WTC11 (cell line): Measurements from ENCODE around the gene GCAT. TPM values are rescaled to one million over a fixed set of nuclear protein-coding genes. Genes with fewer than 3 reads are reported as not detected.
A peak's percentile ranks its signal among the peaks of the same experiment; 100 is the strongest.

Experiments
- ATAC-seq: fragments of 200-7000 bp; cut with Tn5 transposase; 2 replicates; pipeline ENCODE4 v1.10.0; 2021; ENCODE audit warnings: mild to moderate bottlenecking, moderate library complexity
- Bru-seq: library from RNA; stranded (reverse); fragments of 400-500 nt; gene quantifications from one replicate; lab custom pipeline; 2021; lab: Mats Ljungman, UMichigan
- CTCF ChIA-PET: fragments of 300-600 bp; sonication (Branson Sonifier 250); formaldehyde crosslinking; loops from one replicate; lab custom pipeline; 2021; ENCODE audit warnings: antibody characterized with exemption; lab: Charles Lee
- POLR2A ChIA-PET: fragments of 350-600 bp; sonication (Branson Sonifier 250); formaldehyde crosslinking; loops from one replicate; lab custom pipeline; 2021; ENCODE audit warnings: antibody characterized with exemption; lab: Charles Lee
- DNase-seq: peaks from one replicate; pipeline ENCODE4 v3.0.0; 2021; ENCODE audit warnings: low spot score
- H3K27ac Mint-ChIP-seq: 2 replicates; pipeline ENCODE4 v1.8.0; 2021; ENCODE audit warnings: mixed read lengths
- H3K27me3 Mint-ChIP-seq: 2 replicates; pipeline ENCODE4 v1.8.0; 2021; ENCODE audit warnings: low read depth, mild to moderate bottlenecking, moderate library complexity, mixed read lengths
- H3K36me3 Mint-ChIP-seq: 2 replicates; pipeline ENCODE4 v1.8.0; 2021; ENCODE audit warnings: mixed read lengths
- H3K4me1 Mint-ChIP-seq: 2 replicates; pipeline ENCODE4 v1.8.0; 2022; ENCODE audit warnings: mixed read lengths
- H3K4me3 Mint-ChIP-seq: 2 replicates; pipeline ENCODE4 v1.8.0; 2021; ENCODE audit warnings: mild to moderate bottlenecking, moderate library complexity, mixed read lengths
- H3K9me3 Mint-ChIP-seq: 2 replicates; pipeline ENCODE4 v1.8.0; 2021; ENCODE audit warnings: mixed read lengths
- CBFB ChIP-seq: sonication (generic); formaldehyde crosslinking; IDR thresholded peaks from 2 replicates; pipeline ENCODE4 v1.8.1; 2022; ENCODE audit warnings: mild to moderate bottlenecking, low read depth, missing genetic modification reagents
- ELF4 ChIP-seq: sonication (generic); formaldehyde crosslinking; IDR thresholded peaks from 2 replicates; pipeline ENCODE4 v1.8.1; 2022; ENCODE audit warnings: low read depth, mild to moderate bottlenecking, moderate library complexity, missing genetic modification reagents
- ESRRA ChIP-seq: sonication (generic); formaldehyde crosslinking; IDR thresholded peaks from 2 replicates; pipeline ENCODE4 v1.8.1; 2022; ENCODE audit warnings: mild to moderate bottlenecking, missing genetic modification reagents, borderline replicate concordance
- FOXK1 ChIP-seq: sonication (generic); formaldehyde crosslinking; IDR thresholded peaks from 2 replicates; pipeline ENCODE4 v1.8.0; 2022; ENCODE audit warnings: mild to moderate bottlenecking, moderate library complexity, missing genetic modification reagents
- FOXP1 ChIP-seq: sonication (generic); formaldehyde crosslinking; IDR thresholded peaks from 2 replicates; pipeline ENCODE4 v1.8.0; 2022; ENCODE audit warnings: missing genetic modification reagents, mild to moderate bottlenecking, moderate library complexity, borderline replicate concordance
- IRF2 ChIP-seq: sonication (generic); formaldehyde crosslinking; IDR thresholded peaks from 2 replicates; pipeline ENCODE4 v1.8.0; 2022; ENCODE audit warnings: low read depth, missing genetic modification reagents, borderline replicate concordance
- JUN ChIP-seq: sonication (generic); formaldehyde crosslinking; IDR thresholded peaks from 2 replicates; pipeline ENCODE4 v1.8.0; 2023; ENCODE audit warnings: mild to moderate bottlenecking, missing genetic modification reagents
- NR3C1 ChIP-seq: sonication (generic); formaldehyde crosslinking; conservative IDR thresholded peaks from 2 replicates; pipeline ENCODE4 v1.8.1; 2023; ENCODE audit warnings: low read depth, mild to moderate bottlenecking, missing genetic modification reagents
- PRRX2 ChIP-seq: fragments of 250-450 bp; sonication (Bioruptor Pico); IDR thresholded peaks from 2 replicates; pipeline ENCODE4 v1.8.0; 2021; ENCODE audit warnings: mild to moderate bottlenecking
- RELA ChIP-seq: sonication (generic); formaldehyde crosslinking; IDR thresholded peaks from 2 replicates; pipeline ENCODE4 v1.8.1; 2022; ENCODE audit warnings: missing genetic modification reagents, mild to moderate bottlenecking, borderline replicate concordance
- SP1 ChIP-seq: sonication (generic); formaldehyde crosslinking; conservative IDR thresholded peaks from 2 replicates; pipeline ENCODE4 v1.8.1; 2022; ENCODE audit warnings: missing genetic modification reagents
- TEAD4 ChIP-seq: sonication (generic); formaldehyde crosslinking; IDR thresholded peaks from 2 replicates; pipeline ENCODE4 v1.8.0; 2022; ENCODE audit warnings: mild to moderate bottlenecking, missing genetic modification reagents
- ZBTB21 ChIP-seq: sonication (generic); formaldehyde crosslinking; IDR thresholded peaks from 2 replicates; pipeline ENCODE4 v1.8.1; 2023; ENCODE audit warnings: mild to moderate bottlenecking, missing genetic modification reagents, borderline replicate concordance
- ZNF138 ChIP-seq: sonication (generic); formaldehyde crosslinking; conservative IDR thresholded peaks from 2 replicates; pipeline ENCODE4 v1.8.1; 2022; ENCODE audit warnings: mild to moderate bottlenecking, moderate library complexity, missing genetic modification reagents
- ZNF219 ChIP-seq: sonication (generic); formaldehyde crosslinking; IDR thresholded peaks from 2 replicates; pipeline ENCODE4 v1.8.0; 2023; ENCODE audit warnings: missing genetic modification reagents, mild to moderate bottlenecking, borderline replicate concordance
- ZNF232 ChIP-seq: sonication (generic); formaldehyde crosslinking; IDR thresholded peaks from 2 replicates; pipeline ENCODE4 v1.8.0; 2022; ENCODE audit warnings: mild to moderate bottlenecking, missing genetic modification reagents
- ZNF317 ChIP-seq: sonication (generic); formaldehyde crosslinking; IDR thresholded peaks from 2 replicates; pipeline ENCODE4 v1.8.1; 2023; ENCODE audit warnings: low read depth, mild to moderate bottlenecking, moderate library complexity, missing genetic modification reagents, borderline replicate concordance
- ZNF416 ChIP-seq: fragments of 250-450 bp; sonication (Bioruptor Pico); IDR thresholded peaks from 2 replicates; pipeline ENCODE4 v1.9.0; 2021; ENCODE audit warnings: mild to moderate bottlenecking, inconsistent platforms
- ZNF671 ChIP-seq: fragments of 250-450 bp; sonication (Bioruptor Pico); IDR thresholded peaks from 2 replicates; pipeline ENCODE4 v1.8.0; 2021; ENCODE audit warnings: mild to moderate bottlenecking
- long read RNA-seq, 3 experiments: library from RNA in 1 of 3; library from capped mRNA in 1 of 3; library from polyadenylated mRNA in 1 of 3; unstranded in 2 of 3; stranded (forward) in 1 of 3; transcript quantifications; one replicate each; pipeline ENCODE4 v2.0.0, GENCODE V29; 2021
- total RNA-seq: library from RNA; stranded (reverse); gene quantifications from 3 replicates; pipeline ENCODE4 v1.2.3, GENCODE V29; 2021
- TF ChIP-seq, protein P1 (sequence below): sonication (generic); formaldehyde crosslinking; IDR thresholded peaks from 2 replicates; pipeline ENCODE4 v1.8.1; 2023; ENCODE audit warnings: mild to moderate bottlenecking, missing genetic modification reagents, moderate library complexity
- TF ChIP-seq, protein P2 (sequence below): sonication (generic); formaldehyde crosslinking; IDR thresholded peaks from 2 replicates; pipeline ENCODE4 v1.8.1; 2022; ENCODE audit warnings: mild to moderate bottlenecking, missing genetic modification reagents, moderate library complexity, borderline replicate concordance
- TF ChIP-seq, protein P3 (sequence below): sonication (generic); formaldehyde crosslinking; IDR thresholded peaks from 2 replicates; pipeline ENCODE4 v1.8.1; 2023; ENCODE audit warnings: mild to moderate bottlenecking, missing genetic modification reagents, borderline replicate concordance
- TF ChIP-seq, protein P4 (sequence below): sonication (generic); formaldehyde crosslinking; IDR thresholded peaks from 2 replicates; pipeline ENCODE4 v1.8.1; 2023; ENCODE audit warnings: mild to moderate bottlenecking, moderate library complexity, missing genetic modification reagents
- TF ChIP-seq, protein P5 (sequence below): sonication (generic); formaldehyde crosslinking; IDR thresholded peaks from 2 replicates; pipeline ENCODE4 v1.8.0; 2022; ENCODE audit warnings: mild to moderate bottlenecking, missing genetic modification reagents
- TF ChIP-seq, protein P6 (sequence below): fragments of 250-450 bp; sonication (Bioruptor Pico); IDR thresholded peaks from 2 replicates; pipeline ENCODE4 v1.9.0; 2021; ENCODE audit warnings: mild to moderate bottlenecking
- TF ChIP-seq, protein P7 (sequence below): sonication (generic); formaldehyde crosslinking; IDR thresholded peaks from 2 replicates; pipeline ENCODE4 v1.8.1; 2022; ENCODE audit warnings: mild to moderate bottlenecking, moderate library complexity, missing genetic modification reagents

Gene GCAT
- 33.0 to 36.4 TPM (median 36.3 TPM) in 3 replicates for total RNA-seq
- Bru-seq, nascent RNA: percentile 55 among the genes with signal in this experiment
- long read RNA-seq, experiment 1, transcript GCAT-201 (9 exons, 1,497 nt): major isoform, 78 of 110 reads
- long read RNA-seq, experiment 1, partial matches to known transcripts: 5 of 110 reads
- long read RNA-seq, experiment 1, other reads (novel, unspliced or antisense): 27 of 110 reads
- long read RNA-seq, experiment 2, transcript GCAT-201 (9 exons, 1,497 nt): major isoform, 40 of 55 reads
- long read RNA-seq, experiment 2, partial matches to known transcripts: 4 of 55 reads
- long read RNA-seq, experiment 2, other reads (novel, unspliced or antisense): 11 of 55 reads
- long read RNA-seq, experiment 3, transcript GCAT-201 (9 exons, 1,497 nt): major isoform, 19 of 30 reads
- long read RNA-seq, experiment 3, partial matches to known transcripts: 2 of 30 reads
- long read RNA-seq, experiment 3, other reads (novel, unspliced or antisense): 9 of 30 reads

- Mint-ChIP-seq H3K36me3 (no peaks in the 10 kb centered on the region), H3K4me3 (peak within 1 kb of the TSS; percentile 84), H3K27ac (no peak within 1 kb of the TSS), H3K9me3 (no peaks in the 10 kb centered on the region), H3K4me1 (peaks cover 41% of the 10 kb centered on the region), H3K27me3 (peaks cover 59% of the 10 kb centered on the region)
- CTCF ChIA-PET: interaction anchor here (0.6 to 4.0 kb wide), 21 partner anchors 11 to 374 kb away, joined by 3 to 79 read pairs (median 4); partner anchors contain the start of genes ANKRD54 and GALR3
- peak; percentile 87 for ATAC-seq
- peak; percentile 98 for DNase-seq
- POLR2A ChIA-PET: interaction anchor here (0.6 to 3.3 kb wide), 9 partner anchors 11 to 1372 kb away, joined by 3 to 42 read pairs (median 4); partner anchors contain the start of gene ANKRD54
- TF ChIP-seq, protein P1, sequence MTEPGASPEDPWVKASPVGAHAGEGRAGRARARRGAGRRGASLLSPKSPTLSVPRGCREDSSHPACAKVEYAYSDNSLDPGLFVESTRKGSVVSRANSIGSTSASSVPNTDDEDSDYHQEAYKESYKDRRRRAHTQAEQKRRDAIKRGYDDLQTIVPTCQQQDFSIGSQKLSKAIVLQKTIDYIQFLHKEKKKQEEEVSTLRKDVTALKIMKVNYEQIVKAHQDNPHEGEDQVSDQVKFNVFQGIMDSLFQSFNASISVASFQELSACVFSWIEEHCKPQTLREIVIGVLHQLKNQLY (CRISPR knock-in tag): no peak
- TF ChIP-seq CBFB (CRISPR knock-in tag) (no peak), ZNF317 (CRISPR knock-in tag) (no peak), ZBTB21 (CRISPR knock-in tag) (0 out of 2 replicates have a peak, but pooled peaks have one; percentile 24), PRRX2 (CRISPR knock-in tag) (0 out of 2 replicates have a peak, but pooled peaks have one; percentile 26), ZNF416 (CRISPR knock-in tag) (peak; percentile 79; the same call in 1 of the 2 replicates), FOXK1 (peak; percentile 86), JUN (CRISPR knock-in tag) (no peak), RELA (peak; percentile 50; the same call in 1 of the 2 replicates), ELF4 (CRISPR knock-in tag) (no peak), TEAD4 (CRISPR knock-in tag) (no peak), ZNF219 (no peak), ESRRA (CRISPR knock-in tag) (no peak), SP1 (peak; percentile 89), NR3C1 (CRISPR knock-in tag) (no peak), ZNF671 (CRISPR knock-in tag) (no peak), IRF2 (CRISPR knock-in tag) (no peak), FOXP1 (CRISPR knock-in tag) (peak; percentile 73), ZNF138 (CRISPR knock-in tag) (peak; percentile 12; the same call in 1 of the 2 replicates), ZNF232 (peak; percentile 66; the same call in 1 of the 2 replicates)
- TF ChIP-seq, protein P2, sequence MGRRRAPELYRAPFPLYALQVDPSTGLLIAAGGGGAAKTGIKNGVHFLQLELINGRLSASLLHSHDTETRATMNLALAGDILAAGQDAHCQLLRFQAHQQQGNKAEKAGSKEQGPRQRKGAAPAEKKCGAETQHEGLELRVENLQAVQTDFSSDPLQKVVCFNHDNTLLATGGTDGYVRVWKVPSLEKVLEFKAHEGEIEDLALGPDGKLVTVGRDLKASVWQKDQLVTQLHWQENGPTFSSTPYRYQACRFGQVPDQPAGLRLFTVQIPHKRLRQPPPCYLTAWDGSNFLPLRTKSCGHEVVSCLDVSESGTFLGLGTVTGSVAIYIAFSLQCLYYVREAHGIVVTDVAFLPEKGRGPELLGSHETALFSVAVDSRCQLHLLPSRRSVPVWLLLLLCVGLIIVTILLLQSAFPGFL (CRISPR knock-in tag): no peak
- TF ChIP-seq, protein P3, sequence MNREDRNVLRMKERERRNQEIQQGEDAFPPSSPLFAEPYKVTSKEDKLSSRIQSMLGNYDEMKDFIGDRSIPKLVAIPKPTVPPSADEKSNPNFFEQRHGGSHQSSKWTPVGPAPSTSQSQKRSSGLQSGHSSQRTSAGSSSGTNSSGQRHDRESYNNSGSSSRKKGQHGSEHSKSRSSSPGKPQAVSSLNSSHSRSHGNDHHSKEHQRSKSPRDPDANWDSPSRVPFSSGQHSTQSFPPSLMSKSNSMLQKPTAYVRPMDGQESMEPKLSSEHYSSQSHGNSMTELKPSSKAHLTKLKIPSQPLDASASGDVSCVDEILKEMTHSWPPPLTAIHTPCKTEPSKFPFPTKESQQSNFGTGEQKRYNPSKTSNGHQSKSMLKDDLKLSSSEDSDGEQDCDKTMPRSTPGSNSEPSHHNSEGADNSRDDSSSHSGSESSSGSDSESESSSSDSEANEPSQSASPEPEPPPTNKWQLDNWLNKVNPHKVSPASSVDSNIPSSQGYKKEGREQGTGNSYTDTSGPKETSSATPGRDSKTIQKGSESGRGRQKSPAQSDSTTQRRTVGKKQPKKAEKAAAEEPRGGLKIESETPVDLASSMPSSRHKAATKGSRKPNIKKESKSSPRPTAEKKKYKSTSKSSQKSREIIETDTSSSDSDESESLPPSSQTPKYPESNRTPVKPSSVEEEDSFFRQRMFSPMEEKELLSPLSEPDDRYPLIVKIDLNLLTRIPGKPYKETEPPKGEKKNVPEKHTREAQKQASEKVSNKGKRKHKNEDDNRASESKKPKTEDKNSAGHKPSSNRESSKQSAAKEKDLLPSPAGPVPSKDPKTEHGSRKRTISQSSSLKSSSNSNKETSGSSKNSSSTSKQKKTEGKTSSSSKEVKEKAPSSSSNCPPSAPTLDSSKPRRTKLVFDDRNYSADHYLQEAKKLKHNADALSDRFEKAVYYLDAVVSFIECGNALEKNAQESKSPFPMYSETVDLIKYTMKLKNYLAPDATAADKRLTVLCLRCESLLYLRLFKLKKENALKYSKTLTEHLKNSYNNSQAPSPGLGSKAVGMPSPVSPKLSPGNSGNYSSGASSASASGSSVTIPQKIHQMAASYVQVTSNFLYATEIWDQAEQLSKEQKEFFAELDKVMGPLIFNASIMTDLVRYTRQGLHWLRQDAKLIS (CRISPR knock-in tag): no peak
- TF ChIP-seq, protein P4, sequence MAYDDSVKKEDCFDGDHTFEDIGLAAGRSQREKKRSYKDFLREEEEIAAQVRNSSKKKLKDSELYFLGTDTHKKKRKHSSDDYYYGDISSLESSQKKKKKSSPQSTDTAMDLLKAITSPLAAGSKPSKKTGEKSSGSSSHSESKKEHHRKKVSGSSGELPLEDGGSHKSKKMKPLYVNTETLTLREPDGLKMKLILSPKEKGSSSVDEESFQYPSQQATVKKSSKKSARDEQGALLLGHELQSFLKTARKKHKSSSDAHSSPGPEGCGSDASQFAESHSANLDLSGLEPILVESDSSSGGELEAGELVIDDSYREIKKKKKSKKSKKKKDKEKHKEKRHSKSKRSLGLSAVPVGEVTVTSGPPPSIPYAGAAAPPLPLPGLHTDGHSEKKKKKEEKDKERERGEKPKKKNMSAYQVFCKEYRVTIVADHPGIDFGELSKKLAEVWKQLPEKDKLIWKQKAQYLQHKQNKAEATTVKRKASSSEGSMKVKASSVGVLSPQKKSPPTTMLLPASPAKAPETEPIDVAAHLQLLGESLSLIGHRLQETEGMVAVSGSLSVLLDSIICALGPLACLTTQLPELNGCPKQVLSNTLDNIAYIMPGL (CRISPR knock-in tag): 0 out of 2 replicates have a peak, but pooled peaks have one; percentile 42
- TF ChIP-seq, protein P5, sequence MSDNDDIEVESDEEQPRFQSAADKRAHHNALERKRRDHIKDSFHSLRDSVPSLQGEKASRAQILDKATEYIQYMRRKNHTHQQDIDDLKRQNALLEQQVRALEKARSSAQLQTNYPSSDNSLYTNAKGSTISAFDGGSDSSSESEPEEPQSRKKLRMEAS (CRISPR knock-in tag): peak; percentile 91
- TF ChIP-seq, protein P6, sequence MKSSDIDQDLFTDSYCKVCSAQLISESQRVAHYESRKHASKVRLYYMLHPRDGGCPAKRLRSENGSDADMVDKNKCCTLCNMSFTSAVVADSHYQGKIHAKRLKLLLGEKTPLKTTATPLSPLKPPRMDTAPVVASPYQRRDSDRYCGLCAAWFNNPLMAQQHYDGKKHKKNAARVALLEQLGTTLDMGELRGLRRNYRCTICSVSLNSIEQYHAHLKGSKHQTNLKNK (CRISPR knock-in tag): no peak
- TF ChIP-seq, protein P7, sequence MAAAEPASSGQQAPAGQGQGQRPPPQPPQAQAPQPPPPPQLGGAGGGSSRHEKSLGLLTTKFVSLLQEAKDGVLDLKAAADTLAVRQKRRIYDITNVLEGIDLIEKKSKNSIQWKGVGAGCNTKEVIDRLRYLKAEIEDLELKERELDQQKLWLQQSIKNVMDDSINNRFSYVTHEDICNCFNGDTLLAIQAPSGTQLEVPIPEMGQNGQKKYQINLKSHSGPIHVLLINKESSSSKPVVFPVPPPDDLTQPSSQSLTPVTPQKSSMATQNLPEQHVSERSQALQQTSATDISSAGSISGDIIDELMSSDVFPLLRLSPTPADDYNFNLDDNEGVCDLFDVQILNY (CRISPR knock-in tag): peak; percentile 90
Measured at GRCh38 chr22:37807410-37808293, at the start of gene GCAT. TSS of gene GCAT (plus strand) at chr22:37807934. CDS start at chr22:37807968, 34 bp downstream.
